GM21423 (cell line): Measurements from ENCODE around the gene SLC17A6.
A peak's percentile ranks its signal among the peaks of the same experiment; 100 is the strongest.

Experiments used
- ATAC-seq: cut with Tn5 transposase; IDR thresholded peaks from one replicate; pipeline ENCODE4 v1.9.1; 2021; ENCODE audit warnings: mild to moderate bottlenecking, moderate library complexity; ENCODE audit not compliant: unreplicated experiment

SLC17A6 gene

GRCh38 chr11:22337596-22338485, at the start of gene SLC17A6:
Gene SLC17A6 (plus strand): TSS chr11:22338381. CDS start chr11:22338534, 153 bp downstream.
- no peak for ATAC-seq

GRCh38 chr11:22302368-22302767, 35.8 kb upstream of the SLC17A6 start:
- ATAC-seq = no peak

GRCh38 chr11:22304337-22304961, 33.7 kb upstream of the SLC17A6 start:
- peak; percentile 63 for ATAC-seq

- no peak for ATAC-seq
These were observed 20.5 kb upstream of the SLC17A6 start for GRCh38 chr11:22317656-22318055.

- ATAC-seq = no peak
These were observed 6.4 kb upstream of the SLC17A6 start for GRCh38 chr11:22331771-22332170.

- no peak for ATAC-seq
These were observed 1.6 kb upstream of the SLC17A6 start for GRCh38 chr11:22336587-22336986.

GRCh38 chr11:22339611-22340010, 1.4 kb downstream of the SLC17A6 start:
- no peak for ATAC-seq

GRCh38 chr11:22340235-22340634, 2.1 kb downstream of the SLC17A6 start:
- no peak for ATAC-seq

- no peak for ATAC-seq
These were observed 2.8 kb downstream of the SLC17A6 start for GRCh38 chr11:22340701-22341587.

- no peak for ATAC-seq
These were observed 3.4 kb downstream of the SLC17A6 start for GRCh38 chr11:22341588-22341931.

- ATAC-seq = no peak
These were observed 4.2 kb downstream of the SLC17A6 start for GRCh38 chr11:22342211-22343031.

- no peak for ATAC-seq
These were observed 4.8 kb downstream of the SLC17A6 start for GRCh38 chr11:22343032-22343324.

- ATAC-seq = no peak
These were observed 5.3 kb downstream of the SLC17A6 start for GRCh38 chr11:22343371-22344032.

- ATAC-seq = no peak
These were observed 5.9 kb downstream of the SLC17A6 start for GRCh38 chr11:22344081-22344480.

GRCh38 chr11:22346282-22346681, 8.1 kb downstream of the SLC17A6 start:
- no peak for ATAC-seq

- ATAC-seq = no peak
These were observed 9.8 kb downstream of the SLC17A6 start for GRCh38 chr11:22347857-22348487.

GRCh38 chr11:22349491-22349890, 11.3 kb downstream of the SLC17A6 start:
- ATAC-seq = no peak

GRCh38 chr11:22359295-22359694, 21.1 kb downstream of the SLC17A6 start:
- no peak for ATAC-seq

- ATAC-seq = no peak
These were observed 33.0 kb downstream of the SLC17A6 start for GRCh38 chr11:22371160-22371559.

- ATAC-seq = no peak
These were observed 48.9 kb downstream of the SLC17A6 start for GRCh38 chr11:22387126-22387525.
